Stimulated activated CD8-positive, alpha-beta memory T cell treated with anti-CD3 and anti-CD28 coated beads, Interleukin-4, amount 100 ng/mL, for 4 hours (primary cell): ENCODE results near the gene LMF1.
"Not testable (repeated sequence)": the region's sequence is repeated elsewhere in the genome, so short reads cannot be mapped to it uniquely, and the experiment has no call there.

Source experiments
- DNase-seq, 2 donors: peaks; one replicate each; pipeline ENCODE4 v3.0.0-alpha.2; 2020; ENCODE audit warnings: low read depth in 2 of 2, low spot score in 1 of 2

Gene LMF1

GRCh38 chr16:835373-835772 lies 135.4 kb downstream of the LMF1 start:
- no peak for DNase-seq

DNA sequence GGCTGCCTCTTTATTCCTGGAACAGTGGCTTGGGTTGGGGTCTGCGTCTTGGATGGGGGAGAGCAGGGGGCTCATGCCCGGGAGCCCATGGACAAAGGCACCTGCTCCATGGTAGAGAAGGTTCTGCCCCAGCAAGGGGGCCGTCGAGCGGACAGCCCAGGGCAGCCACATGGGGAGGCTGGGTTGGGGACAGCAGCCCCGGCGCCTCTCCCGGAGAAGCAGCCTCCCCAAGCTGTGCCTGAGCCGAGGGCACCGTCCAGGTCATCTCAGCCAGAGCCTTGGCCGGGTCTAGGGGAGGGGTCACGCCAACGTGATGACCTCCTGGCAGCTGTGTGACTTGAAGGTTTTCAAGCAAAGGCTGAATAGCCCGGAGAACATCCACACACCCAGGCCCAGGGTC lies 137.4 kb downstream of the LMF1 start:
- no peak for DNase-seq

GRCh38 chr16:832652-833336 lies 138.0 kb downstream of the LMF1 start:
- no peak for DNase-seq

DNA sequence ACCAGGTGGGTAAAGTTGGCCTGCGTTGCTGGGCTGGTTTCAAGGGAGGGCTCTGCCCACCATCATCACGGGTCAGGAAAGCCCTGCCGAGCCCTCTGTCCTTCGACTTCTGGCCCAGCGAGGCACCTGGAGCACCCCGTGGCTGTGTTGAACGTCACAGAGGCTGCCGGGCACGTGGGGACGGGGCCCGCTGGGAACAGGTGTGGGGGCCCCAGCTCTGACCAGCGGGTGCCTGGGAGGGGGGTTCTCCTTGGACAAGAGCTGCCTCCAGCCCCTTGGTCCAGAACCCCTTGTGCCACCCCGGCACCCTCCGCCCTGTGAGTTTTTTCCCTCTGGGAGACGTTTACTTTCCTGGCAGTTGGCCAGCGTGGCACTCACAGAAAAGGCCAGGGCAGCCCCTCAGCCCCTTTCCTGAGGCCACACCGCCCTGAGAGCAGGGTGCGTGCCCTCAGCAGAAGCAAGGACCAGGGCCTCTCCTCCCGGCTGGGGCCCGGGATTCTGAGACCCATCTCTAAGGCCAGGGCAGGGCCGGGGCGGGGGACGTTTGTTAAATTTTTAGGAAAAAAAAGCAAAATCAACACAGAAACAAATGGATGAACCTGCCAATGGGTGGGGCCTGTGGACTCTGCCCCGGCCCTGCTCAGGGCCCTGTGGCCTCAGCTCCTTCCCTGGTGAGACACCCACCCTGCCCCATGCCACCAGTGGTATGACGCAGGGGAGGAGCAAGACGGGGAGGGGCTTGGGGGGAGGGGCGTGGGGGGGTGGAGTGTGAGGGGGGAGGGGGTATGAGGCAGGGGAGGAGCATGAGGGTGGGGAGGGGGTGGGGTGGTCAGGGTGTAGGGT lies 139.0 kb downstream of the LMF1 start:
- DNase-seq: no peak

- DNase-seq: no peak
Observed at GRCh38 chr16:830871-831570, 139.8 kb downstream of the LMF1 start.

GRCh38 chr16:830107-830870 lies 140.5 kb downstream of the LMF1 start:
- DNase-seq: no peak

- DNase-seq: no peak
Observed at GRCh38 chr16:828891-829290, 141.9 kb downstream of the LMF1 start.

DNA sequence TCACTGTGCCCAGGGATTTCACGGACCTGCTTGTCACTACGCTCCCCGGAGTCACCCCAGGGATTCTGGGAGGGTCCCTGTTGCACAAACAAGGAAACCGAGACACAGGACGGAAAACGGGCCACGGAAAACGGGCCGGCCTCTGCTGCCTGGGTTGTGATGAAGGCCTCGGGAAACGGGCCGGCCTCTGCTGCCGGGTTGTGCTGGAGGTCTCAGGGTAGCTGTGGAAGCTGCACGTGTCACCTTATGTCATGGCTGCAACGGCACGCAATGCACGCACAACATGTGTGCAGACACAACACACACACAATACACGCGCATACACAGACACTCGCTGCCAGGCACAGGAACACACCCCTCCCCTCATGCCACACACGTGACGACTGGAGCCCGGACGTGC lies 143.3 kb downstream of the LMF1 start:
- DNase-seq: no peak

DNA sequence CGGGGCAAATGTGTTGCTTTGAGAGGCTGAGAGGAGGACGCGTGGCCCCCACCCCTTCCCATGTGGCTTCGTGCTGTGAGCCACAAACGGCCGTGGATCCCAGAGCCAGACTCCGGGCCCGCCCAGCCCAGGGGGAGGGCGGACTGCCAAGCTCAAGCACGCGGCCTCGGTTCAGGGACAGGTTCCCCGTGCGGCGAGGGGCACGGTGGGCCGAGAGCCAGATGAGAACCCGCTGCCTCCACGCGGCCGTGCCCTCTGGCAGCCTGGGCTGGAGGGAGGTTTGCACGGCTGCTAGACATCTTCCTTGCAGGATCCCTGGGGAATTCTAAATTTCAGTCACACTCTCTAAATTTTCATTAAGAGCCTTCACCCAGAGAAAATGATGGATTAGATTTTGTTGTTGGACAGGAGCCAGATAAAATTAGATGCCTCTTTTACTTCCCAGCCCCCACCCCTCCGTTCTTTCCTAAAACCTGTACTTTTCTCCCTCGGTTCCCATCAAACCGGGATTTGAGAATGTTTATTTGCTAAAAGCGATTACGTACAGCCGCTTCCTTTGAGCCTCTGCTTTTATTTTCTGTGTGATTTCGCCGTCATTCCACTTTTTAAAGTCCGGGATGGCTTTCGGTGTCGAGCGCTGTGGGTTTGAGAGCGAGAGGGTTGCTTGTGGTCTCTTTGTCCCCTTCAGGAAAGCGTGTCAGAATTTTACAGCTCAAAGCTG lies 145.3 kb downstream of the LMF1 start:
- no peak for DNase-seq

DNA sequence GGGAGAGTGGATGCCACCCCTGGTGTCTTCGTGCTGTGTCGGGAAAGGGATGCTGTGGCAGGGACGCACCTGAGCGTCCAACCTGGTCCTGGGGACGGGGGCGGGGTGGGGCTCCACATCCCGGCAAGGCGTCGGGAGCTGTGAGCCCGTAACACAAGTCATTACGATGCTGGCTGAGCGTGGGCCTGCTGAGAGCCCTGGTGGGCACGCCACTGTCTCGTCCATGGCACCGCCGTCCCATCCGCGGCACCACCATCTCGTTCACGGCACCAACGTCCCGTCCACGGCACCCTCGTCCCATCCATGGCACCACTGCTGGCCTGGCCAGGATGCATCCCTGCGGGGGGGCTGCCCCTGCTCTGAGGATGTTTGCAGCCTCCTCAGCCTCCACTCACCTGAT lies 146.2 kb downstream of the LMF1 start:
- no peak for DNase-seq

DNA sequence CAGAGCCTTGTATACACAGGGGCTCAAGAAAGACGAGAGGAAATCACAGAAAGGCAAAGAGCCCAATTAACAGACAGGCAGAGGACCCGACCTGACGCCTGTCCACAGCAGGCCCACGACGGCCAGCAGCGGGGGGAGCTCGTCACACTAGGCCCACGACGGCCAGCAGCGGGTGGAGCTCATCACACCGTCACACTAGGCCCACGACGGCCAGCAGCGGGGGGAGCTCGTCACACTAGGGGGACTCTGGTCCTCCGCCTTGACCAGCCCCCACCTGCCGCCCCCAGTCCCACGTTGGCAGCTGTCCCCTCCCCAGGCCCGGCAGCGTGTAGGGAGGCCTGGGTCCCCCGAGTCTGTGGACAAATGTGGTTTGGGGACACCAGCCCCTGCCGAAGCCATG lies 146.6 kb downstream of the LMF1 start:
- DNase-seq: no peak

- no peak for DNase-seq
Observed at GRCh38 chr16:822909-823297, 147.9 kb downstream of the LMF1 start.

GRCh38 chr16:822174-822908 lies 148.4 kb downstream of the LMF1 start:
- no peak for DNase-seq

DNA sequence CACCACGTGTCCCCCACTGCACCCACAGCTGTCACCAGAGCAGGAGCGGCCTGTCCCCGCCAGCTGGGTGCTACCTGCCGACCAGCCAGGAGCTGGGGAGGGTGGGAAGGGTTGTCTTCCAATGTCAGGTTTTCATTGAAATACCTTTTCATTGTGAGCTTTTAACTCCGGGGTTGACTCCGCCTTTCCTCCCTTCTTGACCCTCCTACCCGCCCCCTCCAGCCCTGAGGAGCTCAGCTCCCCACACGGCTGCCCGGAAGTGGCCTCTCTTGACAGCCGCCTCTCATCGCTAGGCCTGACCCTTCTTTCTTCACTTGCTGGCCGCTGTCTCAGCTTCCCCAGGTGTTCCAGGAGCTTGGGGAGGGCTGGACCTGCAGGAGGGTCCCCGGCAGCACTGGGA lies 149.0 kb downstream of the LMF1 start:
- DNase-seq: no peak

DNA sequence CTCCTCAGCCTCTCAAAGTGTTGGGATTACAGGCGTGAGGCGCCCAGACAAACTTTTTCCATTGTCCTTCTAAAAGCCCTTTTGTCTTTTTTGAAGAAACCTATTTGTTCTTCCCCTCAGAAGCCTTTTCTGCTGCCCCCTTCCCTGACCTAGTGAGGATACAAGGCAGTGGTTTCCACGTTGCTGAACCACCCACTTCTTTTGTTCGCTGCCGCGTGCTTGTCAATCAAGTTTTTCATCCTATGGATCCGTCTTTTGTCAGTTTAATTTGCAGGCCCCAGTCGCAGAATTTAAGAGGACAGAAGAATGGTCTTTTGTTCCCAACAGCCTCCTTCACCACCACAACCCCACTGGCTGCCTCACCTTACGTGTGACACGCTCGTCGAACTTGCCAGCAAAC lies 150.0 kb downstream of the LMF1 start:
- no peak for DNase-seq

DNA sequence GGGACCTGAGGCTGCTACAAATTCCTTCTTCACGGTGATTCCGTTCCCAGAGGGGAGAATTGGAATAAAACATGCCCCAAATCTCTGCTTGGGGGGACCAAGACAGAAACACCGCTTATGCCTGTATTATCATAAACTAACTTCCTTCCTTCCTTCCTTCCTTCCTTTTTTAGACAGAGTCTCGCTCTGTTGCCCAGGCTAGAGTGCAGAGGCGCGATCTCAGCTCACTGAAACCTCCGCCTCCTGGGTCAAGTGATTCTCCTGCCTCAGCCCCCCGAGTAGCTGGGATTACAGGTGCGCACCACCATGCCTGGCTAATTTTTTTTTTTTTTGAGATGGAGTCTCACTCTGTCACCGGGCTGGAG lies 150.8 kb downstream of the LMF1 start:
- DNase-seq: not testable (repeated sequence)

DNA sequence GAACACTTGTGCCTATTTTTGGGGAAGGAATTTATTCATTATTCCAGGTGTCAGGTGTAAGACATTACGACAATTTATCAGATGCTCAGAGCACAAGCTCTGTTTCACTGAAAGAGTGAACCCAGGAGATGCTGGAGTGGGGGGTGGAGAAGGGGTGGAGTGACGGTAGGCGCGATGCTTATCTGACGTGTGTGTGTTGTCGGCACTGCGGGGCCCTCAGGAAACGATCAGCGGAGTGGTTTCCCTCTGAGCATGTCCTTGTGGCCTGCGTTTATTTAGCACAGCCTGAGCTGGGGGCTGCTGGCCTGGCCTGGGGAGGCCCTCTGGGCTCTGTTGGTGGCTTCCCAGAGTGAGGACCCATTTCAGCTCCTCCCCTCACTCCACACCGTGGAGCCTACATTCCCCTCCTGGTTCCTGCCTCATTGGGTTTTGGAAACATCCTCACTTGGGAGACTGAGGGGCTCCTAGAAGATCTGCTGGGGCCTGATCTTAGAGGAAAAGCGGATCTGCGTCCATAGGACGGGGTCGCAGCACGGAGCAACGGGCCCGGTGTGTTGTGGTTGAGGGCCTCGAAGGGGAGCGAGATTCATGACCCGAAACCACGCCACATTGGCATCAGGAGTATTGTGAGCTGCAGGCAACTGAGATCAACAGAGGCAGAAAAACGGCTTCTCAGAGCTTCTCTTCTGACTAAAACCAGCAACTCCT lies 151.3 kb downstream of the LMF1 start:
- DNase-seq: no peak

- no peak for DNase-seq
Observed at GRCh38 chr16:818592-818991, 152.2 kb downstream of the LMF1 start.

GRCh38 chr16:818132-818531 lies 152.7 kb downstream of the LMF1 start:
- no peak for DNase-seq
